NB4 (cell line): ENCODE data around the gene MPHOSPH10.
"Not testable (repeated sequence)": the region's sequence is repeated elsewhere in the genome, so short reads cannot be mapped to it uniquely, and the experiment has no call there.

Experiments used
- DNase-seq: peaks from one replicate; pipeline ENCODE4 v3.0.0; 2010; ENCODE audit warnings: low read depth
- H3K4me3 ChIP-seq: one replicate; pipeline ENCODE4 v1.5.1; 2011; ENCODE audit warnings: mild to moderate bottlenecking, low read depth, low read length, moderate library complexity
- CTCF ChIP-seq: IDR thresholded peaks from one replicate; pipeline ENCODE4 v1.5.1; 2012; ENCODE audit warnings: low read depth, low read length
- MAX ChIP-seq: IDR thresholded peaks from 2 replicates; pipeline ENCODE4 v1.6.1; 2011; ENCODE audit warnings: low read depth, low read length
- MYC ChIP-seq: IDR thresholded peaks from 2 replicates; pipeline ENCODE4 v1.6.1; 2011; ENCODE audit warnings: low read depth, low read length
- POLR2A ChIP-seq: IDR thresholded peaks from 2 replicates; pipeline ENCODE4 v1.6.1; 2011; ENCODE audit warnings: mild to moderate bottlenecking; ENCODE audit not compliant: insufficient read length; ENCODE audit errors: extremely low read depth

Gene MPHOSPH10

GRCh38 chr2:71157124-71157793 is 26.8 kb downstream of the MPHOSPH10 start:
- H3K4me3 ChIP-seq = no peak overlapping the region
- peak; percentile 71 for DNase-seq
- TF ChIP-seq CTCF (peak; percentile 92), MAX (no peak)

GRCh38 chr2:71166812-71167211 is 36.4 kb downstream of the MPHOSPH10 start:
- DNase-seq = peak; percentile 54
- H3K4me3 ChIP-seq = no peak overlapping the region
- no peak for TF ChIP-seq MYC
- TF ChIP-seq MAX = no peak
- no peak for TF ChIP-seq POLR2A
- no peak for TF ChIP-seq CTCF

GRCh38 chr2:71173096-71173495 is 42.7 kb downstream of the MPHOSPH10 start:
- H3K4me3 ChIP-seq = no peak overlapping the region
- peak; percentile 27 for DNase-seq
- TF ChIP-seq CTCF = no peak
- TF ChIP-seq MYC = no peak
- TF ChIP-seq MAX = no peak
- TF ChIP-seq POLR2A = no peak

GRCh38 chr2:71174207-71174606 is 43.8 kb downstream of the MPHOSPH10 start:
- no peak for DNase-seq
- TF ChIP-seq CTCF = no peak
- TF ChIP-seq MYC = no peak
- no peak for TF ChIP-seq MAX
- TF ChIP-seq POLR2A = no peak

GRCh38 chr2:71178836-71179235 is 48.4 kb downstream of the MPHOSPH10 start:
- not testable (repeated sequence) for H3K4me3 ChIP-seq, DNase-seq

More at GRCh38 chr2:71174207-71174606, 43.8 kb downstream of the MPHOSPH10 start:
- no peak overlapping the region for H3K4me3 ChIP-seq

- no peak overlapping the region for H3K4me3 ChIP-seq
- no peak for DNase-seq
- TF ChIP-seq MYC = no peak
- no peak for TF ChIP-seq CTCF
- no peak for TF ChIP-seq MAX
- no peak for TF ChIP-seq POLR2A
These were observed 50.9 kb downstream of the MPHOSPH10 start for GRCh38 chr2:71181316-71181715.

- DNase-seq = peak; percentile 55
- H3K4me3 ChIP-seq = not testable (repeated sequence)
These were observed 53.1 kb downstream of the MPHOSPH10 start for GRCh38 chr2:71183306-71184115.
